Fibroblast of lung (primary cell): Measurements from ENCODE around the gene SERINC5. TPM values are rescaled to one million over a fixed set of nuclear protein-coding genes. Genes with fewer than 3 reads are reported as not detected.

Source experiments
- DNase-seq, 2 donors: peaks; one replicate each; pipeline versions ENCODE4 v3.0.0 to v3.0.0-alpha.2; 2010; ENCODE audit warnings: low read depth in 2 of 2
- H2AFZ ChIP-seq: 2 replicates; pipeline ENCODE4 v1.5.1; 2012; ENCODE audit warnings: low read length, control low read depth, inconsistent platforms
- H3K27ac ChIP-seq: 2 replicates; pipeline ENCODE4 v1.5.1; 2011; ENCODE audit warnings: low read length, control low read depth; ENCODE audit not compliant: insufficient read depth
- H3K27me3 ChIP-seq: 2 replicates; pipeline ENCODE4 v1.5.1; 2011; ENCODE audit warnings: mild to moderate bottlenecking, low read length; ENCODE audit not compliant: control insufficient read depth, insufficient read depth
- H3K36me3 ChIP-seq: 2 replicates; pipeline ENCODE4 v1.5.1; 2011; ENCODE audit warnings: low read length; ENCODE audit not compliant: control insufficient read depth, insufficient read depth
- H3K4me1 ChIP-seq: 2 replicates; pipeline ENCODE4 v1.5.1; 2011; ENCODE audit warnings: low read length; ENCODE audit not compliant: control insufficient read depth, insufficient read depth; ENCODE audit errors: extremely low read depth
- H3K4me2 ChIP-seq: 2 replicates; pipeline ENCODE4 v1.5.1; 2011; ENCODE audit warnings: low read length, control low read depth; ENCODE audit not compliant: insufficient read depth; ENCODE audit errors: extremely low read depth
- H3K4me3 ChIP-seq, 4 experiments: fragments of 200-600 bp in 1 of 4; sonication (generic) in 1 of 4; replicated peaks in 1 of 4; 2 replicates each; pipeline ENCODE4 v1.5.1; 2011 to 2016; ENCODE audit warnings: low read length in 4 of 4, low read depth in 3 of 4, mild to moderate bottlenecking in 3 of 4, control low read depth in 2 of 4, inconsistent platforms in 1 of 4, mixed read lengths in 1 of 4; ENCODE audit not compliant: insufficient read depth in 1 of 4; ENCODE audit errors: control extremely low read depth in 1 of 4
- H3K79me2 ChIP-seq: 2 replicates; pipeline ENCODE4 v1.5.1; 2012; ENCODE audit warnings: mild to moderate bottlenecking, low read length, inconsistent platforms; ENCODE audit not compliant: control insufficient read depth, insufficient read depth
- H3K9ac ChIP-seq: 2 replicates; pipeline ENCODE4 v1.5.1; 2011; ENCODE audit warnings: mild to moderate bottlenecking, low read length, control low read depth; ENCODE audit not compliant: insufficient read depth
- H3K9me3 ChIP-seq: 2 replicates; pipeline ENCODE4 v1.5.1; 2012; ENCODE audit warnings: low read depth, low read length; ENCODE audit not compliant: control insufficient read depth, insufficient read depth
- H4K20me1 ChIP-seq: 2 replicates; pipeline ENCODE4 v1.5.1; 2011; ENCODE audit warnings: low read length; ENCODE audit not compliant: control insufficient read depth, insufficient read depth; ENCODE audit errors: extremely low read depth
- EZH2 ChIP-seq: IDR thresholded peaks from 2 replicates; pipeline ENCODE4 v1.5.1; 2012; ENCODE audit warnings: low read length, control low read depth, mild to moderate bottlenecking; ENCODE audit errors: missing control alignments
- polyA plus RNA-seq, 2 donors: library from polyadenylated mRNA; depleted of rRNA in 1 of 2; stranded (reverse) in 1 of 2; unstranded in 1 of 2; fragments of >200 nt; gene quantifications; 2 replicates each; pipeline ENCODE4 v1.2.1, GENCODE V29; 2011 to 2012; ENCODE audit warnings: missing spikeins in 1 of 2
- total RNA-seq: library from RNA; depleted of rRNA; stranded (reverse); fragments of >200 nt; gene quantifications from 2 replicates; pipeline ENCODE4 v1.2.1, GENCODE V29; 2014
- TF ChIP-seq, protein P1 (sequence below), 2 donors: IDR thresholded peaks in 1 of 2; conservative IDR thresholded peaks in 1 of 2; 1 replicate in 1 of 2; 2 replicates in 1 of 2; pipeline ENCODE4 v1.5.1; 2011 to 2012; ENCODE audit warnings: low read length in 2 of 2, control low read depth in 1 of 2, inconsistent platforms in 1 of 2, low read depth in 1 of 2, mild to moderate bottlenecking in 1 of 2

Gene SERINC5
- total and polyA plus RNA-seq, 2 donors (not counting 1 experiment from before 2014, with no cell fraction given) = 9.5 to 10.9 TPM

DNA sequence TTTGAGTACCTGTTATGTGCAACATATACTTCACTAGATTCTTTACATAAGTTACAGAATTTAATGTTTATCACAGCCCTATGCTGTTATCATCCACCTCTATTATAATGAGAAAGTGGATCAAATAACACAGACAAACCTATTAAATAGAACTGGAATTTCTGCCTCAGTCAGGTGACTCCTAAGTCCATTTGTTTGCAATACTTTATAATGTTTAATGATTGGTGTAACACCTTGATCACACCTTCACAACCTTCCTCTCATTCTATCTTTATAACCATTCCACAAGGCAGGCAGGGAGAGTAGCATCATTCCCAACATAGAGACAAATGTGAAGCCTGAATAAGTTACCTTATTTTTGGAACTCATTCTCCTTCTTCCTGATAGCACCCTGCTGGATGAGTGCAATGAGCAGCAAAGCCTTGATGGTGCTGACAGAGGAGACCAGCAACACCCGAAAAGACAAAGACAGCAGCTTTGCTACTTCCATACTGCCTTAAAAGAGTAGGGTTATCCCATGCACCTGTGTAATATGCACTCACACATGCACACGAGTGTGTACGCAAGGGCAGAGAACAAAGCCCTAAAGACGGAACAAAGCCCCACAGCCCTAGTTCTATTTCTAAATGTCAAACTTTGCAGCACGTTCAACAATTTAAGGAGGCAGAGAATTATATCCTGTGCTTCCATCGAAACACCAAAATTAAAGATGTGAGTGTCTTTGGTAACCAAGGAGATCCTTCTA, 30.5 kb downstream of the SERINC5 start:
- Histone ChIP-seq H3K36me3 (no peaks in the 10 kb centered on the region), H3K4me2 (no peak overlapping the region), H3K4me1 (no peaks in the 10 kb centered on the region), H2AFZ (no peak overlapping the region), H3K27me3 (no peaks in the 10 kb centered on the region), H3K9ac (no peak overlapping the region), H3K27ac (no peak overlapping the region), H3K9me3 (no peaks in the 10 kb centered on the region), H3K4me3 (no peak overlapping the region), H4K20me1 (no peaks in the 10 kb centered on the region), H3K79me2 (no peaks in the 10 kb centered on the region)
- DNase-seq = no peak
- TF ChIP-seq EZH2 = no peak
- TF ChIP-seq, protein P1, sequence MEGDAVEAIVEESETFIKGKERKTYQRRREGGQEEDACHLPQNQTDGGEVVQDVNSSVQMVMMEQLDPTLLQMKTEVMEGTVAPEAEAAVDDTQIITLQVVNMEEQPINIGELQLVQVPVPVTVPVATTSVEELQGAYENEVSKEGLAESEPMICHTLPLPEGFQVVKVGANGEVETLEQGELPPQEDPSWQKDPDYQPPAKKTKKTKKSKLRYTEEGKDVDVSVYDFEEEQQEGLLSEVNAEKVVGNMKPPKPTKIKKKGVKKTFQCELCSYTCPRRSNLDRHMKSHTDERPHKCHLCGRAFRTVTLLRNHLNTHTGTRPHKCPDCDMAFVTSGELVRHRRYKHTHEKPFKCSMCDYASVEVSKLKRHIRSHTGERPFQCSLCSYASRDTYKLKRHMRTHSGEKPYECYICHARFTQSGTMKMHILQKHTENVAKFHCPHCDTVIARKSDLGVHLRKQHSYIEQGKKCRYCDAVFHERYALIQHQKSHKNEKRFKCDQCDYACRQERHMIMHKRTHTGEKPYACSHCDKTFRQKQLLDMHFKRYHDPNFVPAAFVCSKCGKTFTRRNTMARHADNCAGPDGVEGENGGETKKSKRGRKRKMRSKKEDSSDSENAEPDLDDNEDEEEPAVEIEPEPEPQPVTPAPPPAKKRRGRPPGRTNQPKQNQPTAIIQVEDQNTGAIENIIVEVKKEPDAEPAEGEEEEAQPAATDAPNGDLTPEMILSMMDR (conservative IDR thresholded peaks at IDR 0.05 in 1 of 2, IDR thresholded peaks at IDR 0.05 in 1 of 2; ENCODE audit: low read depth in 1 of 2, low read length in 2 of 2) = no peak

DNA sequence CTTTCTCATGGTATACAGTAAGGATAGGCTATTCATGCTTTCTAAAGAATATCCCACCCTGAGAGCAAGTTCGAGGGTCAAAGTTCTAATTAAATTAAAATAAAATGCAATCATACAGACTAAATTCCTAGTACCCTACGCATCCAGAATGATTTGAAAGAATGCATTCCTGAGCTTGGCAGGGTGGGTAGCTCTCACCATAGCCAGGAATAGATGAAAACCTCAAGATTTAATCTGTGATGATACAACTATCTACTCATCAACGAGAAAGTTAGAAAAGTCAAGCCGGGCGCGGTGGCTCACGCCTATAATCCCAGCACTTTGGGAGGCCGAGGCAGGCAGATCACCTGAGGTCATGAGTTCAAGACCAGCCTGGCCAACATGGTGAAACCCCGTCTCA, 32.3 kb downstream of the SERINC5 start:
- H2AFZ ChIP-seq = no peak overlapping the region
- no peaks in the 10 kb centered on the region for H3K79me2 ChIP-seq
- H3K4me3 ChIP-seq = no peak overlapping the region
- H3K4me1 ChIP-seq = no peaks in the 10 kb centered on the region
- H3K27ac ChIP-seq = no peak overlapping the region
- H4K20me1 ChIP-seq = no peaks in the 10 kb centered on the region
- TF ChIP-seq EZH2 = no peak
- TF ChIP-seq, protein P1 (conservative IDR thresholded peaks at IDR 0.05 in 1 of 2, IDR thresholded peaks at IDR 0.05 in 1 of 2; ENCODE audit: low read depth in 1 of 2, low read length in 2 of 2) = no peak
- peak in 1 of 2 donors; percentile 22 for DNase-seq
- no peak overlapping the region for H3K9ac ChIP-seq
- no peaks in the 10 kb centered on the region for H3K36me3 ChIP-seq
- H3K9me3 ChIP-seq = no peaks in the 10 kb centered on the region
- no peaks in the 10 kb centered on the region for H3K27me3 ChIP-seq
- H3K4me2 ChIP-seq = no peak overlapping the region

DNA sequence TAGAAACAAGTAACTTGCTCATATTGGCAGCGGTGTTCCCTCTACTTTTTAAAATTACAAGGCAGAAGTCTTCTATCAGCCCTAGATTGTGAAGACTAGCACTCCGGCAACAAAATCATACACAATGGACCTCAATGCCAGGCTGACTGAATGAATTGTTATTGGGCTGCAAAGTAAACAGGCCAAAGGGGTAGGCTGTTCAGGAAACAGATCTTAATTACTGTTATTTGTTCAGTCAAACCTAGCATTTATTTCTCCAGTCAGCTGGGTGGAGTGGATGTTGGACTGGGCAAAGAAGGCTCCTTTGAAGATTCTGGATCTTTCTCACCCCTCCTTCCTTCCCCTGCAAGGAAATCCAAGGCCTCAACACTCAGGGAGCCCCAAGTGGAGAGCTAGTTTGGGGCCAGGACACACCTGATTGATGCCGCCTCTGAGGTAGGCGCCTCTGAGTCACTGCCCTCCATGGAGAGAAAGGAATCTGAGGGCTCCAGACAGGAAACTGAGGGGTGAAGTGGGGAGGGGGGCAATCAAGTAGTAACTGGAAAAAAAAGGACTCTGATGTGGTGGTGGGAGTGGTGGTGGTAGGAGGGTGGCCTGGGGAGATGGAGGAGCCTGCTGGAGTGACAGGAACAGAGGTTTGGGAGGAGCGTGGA, 35.5 kb downstream of the SERINC5 start:
- no peak for TF ChIP-seq EZH2
- TF ChIP-seq, protein P1 (conservative IDR thresholded peaks at IDR 0.05 in 1 of 2, IDR thresholded peaks at IDR 0.05 in 1 of 2; ENCODE audit: low read depth in 1 of 2, low read length in 2 of 2) = no peak
- Histone ChIP-seq H3K4me1 (peaks cover 2% of the 10 kb centered on the region), H3K27me3 (no peaks in the 10 kb centered on the region), H4K20me1 (no peaks in the 10 kb centered on the region), H2AFZ (no peak overlapping the region), H3K27ac (no peak overlapping the region), H3K4me3 (no peak overlapping the region), H3K79me2 (no peaks in the 10 kb centered on the region), H3K9ac (no peak overlapping the region), H3K9me3 (no peaks in the 10 kb centered on the region), H3K4me2 (no peak overlapping the region), H3K36me3 (no peaks in the 10 kb centered on the region)
- DNase-seq = peak in 1 of 2 donors; percentile 43
